GM19035 (cell line): ENCODE results near the gene KRT75.
"Not testable (repeated sequence)": the region's sequence is repeated elsewhere in the genome, so short reads cannot be mapped to it uniquely, and the experiment has no call there.

Experiments used
- ATAC-seq: cut with Tn5 transposase; IDR thresholded peaks from one replicate; pipeline ENCODE4 v1.9.1; 2021; ENCODE audit not compliant: unreplicated experiment

KRT75 gene

GRCh38 chr12:52417740-52418139, 16.4 kb downstream of the KRT75 start:
- ATAC-seq = no peak

- no peak for ATAC-seq
Observed at GRCh38 chr12:52416795-52417194, 17.4 kb downstream of the KRT75 start.

GRCh38 chr12:52415870-52416750, 18.1 kb downstream of the KRT75 start:
- ATAC-seq = no peak

GRCh38 chr12:52414936-52415335, 19.2 kb downstream of the KRT75 start:
- ATAC-seq = no peak

GRCh38 chr12:52413782-52414345, 20.3 kb downstream of the KRT75 start:
- ATAC-seq = no peak

GRCh38 chr12:52413202-52413601, 21.0 kb downstream of the KRT75 start:
- no peak for ATAC-seq

GRCh38 chr12:52411815-52412214, 22.4 kb downstream of the KRT75 start:
- ATAC-seq = no peak

- not testable (repeated sequence) for ATAC-seq
Observed at GRCh38 chr12:52410589-52411248, 23.5 kb downstream of the KRT75 start.

- ATAC-seq = no peak
Observed at GRCh38 chr12:52407918-52408317, 26.3 kb downstream of the KRT75 start.

- no peak for ATAC-seq
Observed at GRCh38 chr12:52405922-52406385, 28.2 kb downstream of the KRT75 start, which contains the start of gene KRT82. Gene KRT82 (minus strand): TSS chr12:52406335. CDS start chr12:52406277, 58 bp downstream.

GRCh38 chr12:52404951-52405350, 29.2 kb downstream of the KRT75 start:
- no peak for ATAC-seq

GRCh38 chr12:52403561-52403960, 30.6 kb downstream of the KRT75 start:
- no peak for ATAC-seq

- ATAC-seq = no peak
Observed at GRCh38 chr12:52402873-52403540, 31.2 kb downstream of the KRT75 start.

- no peak for ATAC-seq
Observed at GRCh38 chr12:52402377-52402776, 31.8 kb downstream of the KRT75 start.

GRCh38 chr12:52401926-52402325, 32.2 kb downstream of the KRT75 start:
- ATAC-seq = no peak

GRCh38 chr12:52401526-52401925, 32.6 kb downstream of the KRT75 start:
- ATAC-seq = no peak

GRCh38 chr12:52400906-52401305, 33.3 kb downstream of the KRT75 start:
- ATAC-seq = no peak

GRCh38 chr12:52399756-52400155, 34.4 kb downstream of the KRT75 start:
- ATAC-seq = no peak

- ATAC-seq = no peak
Observed at GRCh38 chr12:52398176-52398575, 36.0 kb downstream of the KRT75 start.

- no peak for ATAC-seq
Observed at GRCh38 chr12:52396656-52397055, 37.5 kb downstream of the KRT75 start.

- no peak for ATAC-seq
Observed at GRCh38 chr12:52395761-52396434, 38.3 kb downstream of the KRT75 start.
